ENCODE measurements around the gene EFHC2.

- TF ChIP-seq POLR2AphosphoS5 (IDR thresholded peaks at IDR 0.05; ENCODE audit: low read depth, low read length) (no peak), CTCF (IDR thresholded peaks at IDR 0.05) (no peak), SIN3A (IDR thresholded peaks at IDR 0.05; ENCODE audit: borderline replicate concordance, insufficient read depth, low read depth, low read length) (no peak)
These were observed 97.7 kb downstream of the EFHC2 start for GRCh38 chrX:44245733-44246132.
